Measurements from ENCODE around the gene CEP192.
"Not testable (repeated sequence)": the region's sequence is repeated elsewhere in the genome, so short reads cannot be mapped to it uniquely, and the experiment has no call there.

The CEP192 gene

DNA sequence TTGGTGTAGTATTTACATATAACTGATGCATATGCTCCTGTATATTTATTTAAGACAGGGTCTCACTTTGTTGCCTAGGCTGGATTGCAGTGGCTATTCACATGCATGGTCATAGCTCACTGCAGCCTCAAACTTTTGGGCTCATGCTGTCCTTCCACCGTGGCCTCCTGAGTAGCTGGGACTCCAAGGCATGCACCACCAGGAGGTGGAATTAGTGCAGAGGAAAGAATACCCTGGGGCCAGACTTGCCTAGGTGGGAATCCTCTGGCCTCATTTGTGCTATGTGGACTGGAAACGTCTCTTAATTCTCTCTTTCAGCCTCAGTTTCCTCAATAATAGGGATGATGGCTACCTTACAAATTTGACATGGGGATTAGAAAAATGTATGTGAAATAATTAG, 2.3 kb downstream of the CEP192 start:
- no peak for DNase-seq (ENCODE audit: low read depth)

DNA sequence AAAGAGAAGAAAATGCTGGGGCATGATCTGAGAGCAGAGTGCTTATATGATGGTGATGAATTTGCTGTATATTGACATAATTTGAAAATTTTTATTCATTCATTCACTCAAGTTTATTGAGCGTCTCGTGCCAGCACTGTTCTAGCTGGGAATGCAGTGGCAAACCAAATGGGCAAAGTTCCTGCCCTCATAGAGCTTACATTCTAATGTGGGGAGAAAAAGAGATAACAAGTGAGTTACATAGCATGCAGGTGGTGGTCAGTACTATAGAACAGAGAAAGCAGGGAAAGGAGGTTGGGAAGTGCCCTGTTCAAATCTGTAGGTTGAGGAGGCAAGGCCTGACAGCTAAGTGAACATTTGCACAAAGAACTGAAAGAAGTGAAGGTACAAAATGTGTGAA, 4.3 kb downstream of the CEP192 start:
- DNase-seq (ENCODE audit: low read depth) = no peak

DNA sequence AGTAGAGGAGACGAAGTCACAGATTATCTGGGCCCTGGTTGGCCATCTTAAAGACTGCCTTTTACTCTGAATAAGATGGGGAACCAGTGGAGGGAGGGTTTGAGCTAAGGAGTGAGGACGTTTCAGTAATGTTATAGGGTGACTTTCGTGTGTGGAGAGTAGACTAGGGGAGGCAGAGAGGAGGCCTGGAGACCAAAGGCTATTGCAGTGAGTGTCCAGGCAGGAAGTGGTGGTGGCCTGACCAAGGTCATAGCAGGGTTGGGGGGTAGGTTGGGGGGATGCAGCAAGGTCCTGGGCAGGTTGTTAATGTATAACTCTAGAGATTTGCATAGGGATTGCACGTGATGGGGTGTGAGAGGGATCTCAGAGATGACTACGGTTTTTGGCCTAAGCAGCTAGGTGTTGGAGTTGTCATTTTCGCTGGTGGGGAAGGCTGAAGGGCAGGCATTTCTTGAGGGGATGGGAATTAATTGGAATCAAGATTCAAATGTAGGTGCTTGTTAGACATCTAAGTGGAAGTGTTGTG, 4.9 kb downstream of the CEP192 start:
- DNase-seq (ENCODE audit: low read depth) = no peak

DNA sequence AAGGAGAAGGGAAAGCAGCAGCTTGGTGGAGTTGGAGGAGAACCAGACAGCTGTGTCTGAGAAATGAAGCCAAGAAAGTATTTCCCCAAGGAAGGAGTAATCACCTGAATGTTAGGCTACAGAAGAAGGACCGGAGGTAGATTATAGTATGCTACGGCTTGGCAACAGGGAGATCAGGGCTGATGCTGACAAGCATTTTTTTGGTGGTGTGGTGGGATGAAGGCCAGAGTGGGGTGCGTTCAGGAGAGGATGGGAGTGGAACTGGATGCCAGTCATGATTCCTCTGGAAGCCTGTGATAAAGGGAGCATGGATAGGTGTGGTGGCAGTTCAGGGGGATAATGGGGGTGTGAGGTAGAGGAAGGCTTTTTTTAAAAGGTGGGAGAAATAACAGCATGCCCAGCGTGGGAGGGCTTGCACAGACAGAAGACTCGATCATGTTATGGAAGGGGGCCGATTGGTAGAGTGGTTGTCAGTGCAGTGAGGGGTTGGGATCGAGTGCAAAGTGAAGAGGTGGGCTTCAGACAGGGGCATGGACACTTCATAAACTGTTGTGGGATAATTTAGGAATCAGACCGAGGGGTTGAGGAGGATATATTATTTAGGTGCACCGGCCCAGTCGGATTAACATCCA, 5.6 kb downstream of the CEP192 start:
- DNase-seq (ENCODE audit: low read depth) = no peak

DNA sequence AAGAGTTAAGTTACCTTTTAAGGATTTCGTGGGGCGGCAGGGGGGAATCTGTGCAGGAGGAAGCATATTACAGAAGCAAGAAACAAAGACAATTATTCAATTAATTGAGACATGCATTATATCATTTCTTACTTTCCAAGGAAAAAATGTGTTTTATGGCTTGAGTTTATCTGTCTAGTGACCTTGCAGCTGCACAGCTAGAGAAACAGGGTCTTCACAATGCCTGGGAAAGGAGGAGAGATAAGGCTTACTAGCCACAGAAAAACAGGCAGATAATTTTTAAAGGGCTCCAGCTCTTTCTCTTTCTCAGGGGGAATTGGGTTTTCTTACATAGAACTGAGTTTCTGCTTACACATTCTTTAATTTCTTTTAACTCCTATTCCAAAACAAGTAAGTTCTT, 6.2 kb downstream of the CEP192 start:
- not testable (repeated sequence) for DNase-seq (ENCODE audit: low read depth)

DNA sequence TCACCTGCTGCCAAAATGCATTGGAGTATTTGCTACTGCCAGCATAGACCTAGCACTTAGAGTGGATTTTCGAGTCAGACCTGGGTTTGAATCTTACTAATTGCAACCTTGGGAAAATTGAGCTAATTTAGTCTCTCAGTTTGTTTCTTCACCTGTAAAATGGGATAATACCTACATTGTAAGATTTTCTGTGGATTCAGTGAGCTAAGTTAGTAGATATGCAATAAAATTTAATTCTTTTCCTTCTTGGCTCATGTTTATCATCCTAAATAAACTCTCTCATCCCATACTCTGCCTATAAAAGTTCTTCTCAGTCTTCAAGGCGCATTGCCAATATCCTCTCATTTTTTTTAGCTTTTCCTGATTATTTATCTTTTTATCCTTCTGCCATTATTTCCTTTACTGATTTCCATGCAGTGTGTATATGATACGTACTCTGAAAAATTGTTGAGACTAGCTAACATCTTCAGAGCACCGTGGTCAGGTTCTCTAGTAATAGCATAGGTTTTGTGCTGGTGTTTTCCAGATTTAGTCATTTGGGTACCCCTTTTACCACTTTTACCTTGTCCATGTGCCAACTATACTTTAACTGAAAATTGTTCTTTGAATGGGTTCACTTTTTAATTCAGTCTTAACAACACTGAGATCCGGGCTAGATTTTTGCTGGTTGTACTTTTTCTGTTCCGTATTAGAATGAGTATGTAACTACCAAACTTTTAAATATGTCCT, 7.3 kb downstream of the CEP192 start:
- no peak for DNase-seq (ENCODE audit: low read depth)

DNA sequence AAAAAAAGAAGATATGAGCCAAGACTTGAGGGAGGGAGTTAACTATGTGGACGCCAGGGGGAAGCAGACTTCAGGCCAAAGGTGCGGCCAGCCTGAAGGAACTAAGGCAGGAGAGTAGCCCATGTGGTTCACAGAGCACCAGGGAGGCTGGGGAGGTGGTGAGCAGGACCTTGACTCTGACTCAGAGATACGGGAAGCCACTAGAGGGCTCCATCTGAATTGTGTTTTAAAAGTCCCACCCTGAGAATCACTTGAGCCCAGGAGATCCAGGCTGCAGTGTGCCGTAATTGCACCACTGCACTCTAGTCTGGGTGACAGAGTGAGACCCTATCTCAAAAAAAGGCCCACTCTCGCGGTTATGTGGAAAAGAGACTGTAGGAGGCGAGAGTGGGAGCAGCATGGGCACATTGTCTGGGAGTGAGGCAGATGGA, 12.3 kb downstream of the CEP192 start:
- peak; percentile 31 for DNase-seq (ENCODE audit: low read depth)

DNA sequence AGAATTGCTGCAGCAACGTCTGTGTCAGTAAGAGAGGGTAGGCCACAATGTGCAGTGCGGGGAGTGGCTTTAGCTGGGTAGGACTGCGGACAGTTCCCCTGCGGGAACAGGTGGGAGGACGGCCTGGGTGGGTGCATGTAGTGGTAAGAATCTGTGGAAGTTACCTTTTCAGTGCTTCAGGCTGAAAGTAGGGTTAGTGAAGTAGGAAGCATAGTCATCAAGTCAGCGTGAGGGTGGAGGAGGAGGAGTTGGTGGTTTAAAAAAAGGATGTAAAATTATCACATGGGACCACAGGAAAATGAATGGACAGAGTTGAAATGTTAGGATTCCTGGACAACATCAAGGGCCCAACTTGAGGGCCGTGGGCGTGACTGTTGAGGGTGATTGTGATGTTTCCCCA, 13.2 kb downstream of the CEP192 start:
- DNase-seq (ENCODE audit: low read depth) = no peak

DNA sequence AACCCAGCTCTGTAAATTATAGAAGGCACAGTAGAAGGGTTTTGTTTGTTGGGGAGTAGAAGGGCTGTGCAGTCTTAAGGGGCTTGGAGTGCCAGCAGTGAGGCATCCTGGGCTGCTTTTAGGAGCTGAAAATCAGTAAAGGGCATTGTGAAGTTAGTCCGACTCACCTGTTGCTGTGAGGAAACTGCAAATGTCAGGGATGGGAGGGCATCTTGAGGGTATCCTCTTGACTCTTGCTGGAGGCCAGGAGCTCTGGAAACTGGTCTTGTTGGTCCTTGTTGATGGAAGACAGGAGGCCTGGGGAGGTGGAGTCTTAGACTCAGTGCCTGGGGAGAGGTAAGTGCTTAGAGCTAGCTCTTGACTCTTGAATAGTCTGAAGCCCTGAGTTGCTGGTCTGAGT, 14.1 kb downstream of the CEP192 start:
- DNase-seq (ENCODE audit: low read depth) = no peak

DNA sequence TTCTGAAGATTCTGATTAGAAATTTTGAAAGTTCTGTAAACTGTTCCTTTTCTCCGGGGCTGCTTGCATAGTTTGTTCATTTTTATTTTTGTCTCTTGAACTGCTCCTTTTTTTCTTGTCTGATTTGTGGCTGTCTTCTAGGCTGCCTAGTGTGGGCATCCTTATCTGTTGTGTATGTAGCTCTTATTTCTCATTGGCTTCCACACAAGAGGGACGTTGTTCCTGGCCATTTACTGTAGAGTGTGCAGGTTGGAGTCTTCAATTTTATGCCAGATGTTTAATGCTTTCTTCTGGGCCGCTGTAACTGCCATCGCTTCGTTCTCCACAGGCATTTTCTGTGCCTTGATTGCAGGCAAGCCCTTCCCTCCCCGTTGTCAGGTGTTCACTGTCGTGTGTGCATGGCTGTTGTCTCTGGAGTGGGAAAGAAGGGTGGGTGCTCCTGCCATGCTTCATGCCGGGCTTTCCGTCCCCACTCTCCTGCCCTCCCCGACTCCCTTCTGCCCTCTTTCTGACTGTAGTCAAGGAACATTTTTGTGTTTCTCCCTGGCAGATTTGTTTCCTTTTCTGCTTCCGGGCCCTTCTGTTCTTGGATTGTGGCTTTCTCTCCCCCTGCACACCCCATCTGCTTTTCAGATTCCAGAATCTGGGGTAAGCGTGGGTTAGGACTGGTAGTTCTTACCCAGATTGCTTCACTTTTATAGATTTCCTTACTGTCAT, 15.5 kb downstream of the CEP192 start:
- DNase-seq (ENCODE audit: low read depth) = no peak

DNA sequence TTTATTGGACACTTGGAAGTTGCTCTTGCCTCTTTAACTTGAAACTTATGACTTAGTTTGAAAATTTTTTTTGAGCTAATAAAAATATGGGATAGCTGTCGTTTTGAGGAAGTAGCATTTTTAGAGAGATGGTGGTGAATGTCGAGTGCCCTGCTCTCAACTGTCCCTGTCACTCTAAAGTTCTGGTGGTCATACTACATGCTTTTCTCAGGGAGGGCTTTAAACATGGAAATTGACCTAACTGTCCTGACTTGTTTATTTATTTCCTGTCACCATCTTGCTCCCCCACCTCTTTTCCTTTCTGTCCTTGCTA, 16.0 kb downstream of the CEP192 start:
- DNase-seq (ENCODE audit: low read depth) = no peak

DNA sequence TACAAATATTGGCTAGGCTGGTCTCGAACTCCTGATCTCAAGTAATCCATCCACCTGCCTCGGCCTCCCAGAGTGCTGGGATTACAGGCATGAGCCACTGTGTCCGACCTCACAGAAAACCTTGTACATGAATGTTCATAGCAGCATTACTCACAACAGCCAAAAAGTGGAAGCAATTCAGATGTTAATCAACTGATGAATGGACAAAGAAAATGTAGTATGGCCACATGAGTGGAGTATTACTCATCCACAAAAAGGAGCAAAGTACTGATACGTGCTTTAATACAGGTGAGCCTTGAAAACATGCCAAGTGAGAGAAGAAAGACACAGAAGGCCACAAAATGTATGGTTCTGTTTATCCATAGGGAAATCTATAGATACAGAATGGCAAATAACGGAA, 20.6 kb downstream of the CEP192 start:
- DNase-seq (ENCODE audit: low read depth) = no peak

DNA sequence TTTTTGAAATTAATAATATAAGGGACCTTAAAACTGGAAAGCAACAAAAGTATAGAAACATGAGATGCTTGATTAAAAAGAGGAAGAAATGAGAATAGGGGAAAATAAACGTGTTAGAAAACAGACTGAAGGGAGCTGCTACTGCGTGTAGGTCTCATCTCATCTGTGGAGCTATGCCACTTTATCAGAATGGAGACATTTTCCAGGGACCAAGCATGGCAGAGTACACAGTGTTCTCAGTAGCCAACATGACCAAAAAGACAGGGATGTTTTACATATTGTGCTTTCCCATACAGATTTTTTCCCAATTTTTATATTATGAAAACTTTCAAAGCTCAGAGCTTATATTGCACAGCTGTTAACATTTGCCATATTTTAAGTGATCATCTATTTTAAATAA, 23.1 kb downstream of the CEP192 start:
- DNase-seq (ENCODE audit: low read depth) = no peak

DNA sequence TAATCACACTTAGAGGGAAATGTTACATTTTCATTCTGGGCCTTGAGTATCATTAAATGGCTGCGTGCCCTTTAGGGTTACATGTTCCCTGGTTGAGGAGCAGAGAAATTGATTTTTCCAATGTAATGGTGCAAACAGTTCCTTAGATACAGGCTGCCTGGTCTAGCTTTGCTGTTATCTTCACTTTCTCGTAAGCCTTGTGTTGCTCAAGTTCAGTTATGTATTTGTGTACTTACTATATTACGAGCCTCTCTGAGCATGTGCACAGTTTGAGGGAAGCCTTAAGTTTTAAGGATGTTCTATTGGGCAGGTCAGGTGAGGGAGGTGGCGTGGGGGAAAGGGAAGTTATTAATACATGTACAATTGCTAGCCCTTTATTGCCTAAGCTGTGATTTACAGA, 23.7 kb downstream of the CEP192 start:
- DNase-seq (ENCODE audit: low read depth) = no peak

DNA sequence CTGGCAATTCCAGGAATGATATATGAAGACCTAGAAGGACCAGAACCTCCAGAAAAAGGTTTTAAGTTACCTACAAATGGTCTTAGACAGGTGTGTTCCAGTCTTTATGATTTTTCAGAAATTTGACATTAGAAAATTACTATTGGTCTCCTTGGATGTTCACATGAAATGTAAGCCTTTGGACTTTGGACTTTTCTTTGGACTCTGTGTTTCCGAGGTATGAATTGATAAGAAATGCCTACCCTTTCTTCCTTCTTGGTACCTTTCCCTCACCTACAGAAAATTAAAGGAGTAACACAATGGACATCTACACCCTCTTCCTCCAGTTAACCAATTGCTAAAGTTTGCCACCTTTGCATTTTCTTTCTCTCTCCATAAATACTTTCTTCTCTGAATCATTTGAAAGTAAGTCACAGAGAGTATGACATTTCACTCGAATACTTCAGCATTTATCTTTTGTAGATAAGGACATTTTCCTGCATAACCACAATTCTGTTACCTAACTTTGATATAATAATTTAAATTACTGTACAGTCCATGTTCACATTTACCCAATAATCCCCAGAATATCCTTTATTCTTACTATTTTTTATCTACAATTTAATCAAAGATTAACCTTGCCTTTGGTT, 26.2 kb downstream of the CEP192 start:
- no peak for DNase-seq (ENCODE audit: low read depth)

DNA sequence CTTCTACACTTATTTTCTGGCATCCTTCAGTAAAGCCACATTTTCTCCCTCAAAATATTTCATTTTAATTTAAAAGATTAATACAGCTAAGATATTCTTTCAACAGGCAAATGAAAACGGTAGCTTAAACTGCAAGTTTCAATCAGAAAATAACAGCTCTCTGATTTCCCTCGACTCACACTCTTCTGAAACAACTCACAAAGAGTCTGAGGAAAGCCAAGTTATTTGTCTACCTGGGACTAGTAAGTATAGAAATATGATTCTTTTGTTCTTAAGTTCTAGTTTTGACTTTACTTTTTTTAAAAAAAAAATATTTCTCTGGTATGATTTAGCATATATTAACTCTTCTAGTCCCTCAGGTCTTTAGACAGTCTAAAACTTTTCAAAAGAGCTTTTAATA, 27.2 kb downstream of the CEP192 start:
- no peak for DNase-seq (ENCODE audit: low read depth)

DNA sequence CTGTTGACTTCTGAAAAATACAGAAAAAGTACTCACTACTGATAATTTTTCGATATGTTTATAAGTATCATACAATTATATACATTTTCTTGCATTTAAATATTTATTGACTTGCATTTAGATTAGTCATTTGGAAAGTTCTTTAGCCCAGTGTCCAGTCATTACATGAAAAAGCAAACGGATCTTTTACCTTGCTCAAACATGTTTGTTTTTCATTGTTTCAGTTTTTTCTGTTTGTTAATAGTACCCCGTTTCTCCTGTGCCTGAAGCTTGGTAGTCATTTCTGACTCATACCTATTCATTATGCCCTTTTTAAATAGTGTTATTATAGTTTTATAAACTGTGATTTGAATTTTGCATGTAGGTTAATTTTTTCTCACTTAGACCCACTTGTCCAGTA, 28.1 kb downstream of the CEP192 start:
- no peak for DNase-seq (ENCODE audit: low read depth)

DNA sequence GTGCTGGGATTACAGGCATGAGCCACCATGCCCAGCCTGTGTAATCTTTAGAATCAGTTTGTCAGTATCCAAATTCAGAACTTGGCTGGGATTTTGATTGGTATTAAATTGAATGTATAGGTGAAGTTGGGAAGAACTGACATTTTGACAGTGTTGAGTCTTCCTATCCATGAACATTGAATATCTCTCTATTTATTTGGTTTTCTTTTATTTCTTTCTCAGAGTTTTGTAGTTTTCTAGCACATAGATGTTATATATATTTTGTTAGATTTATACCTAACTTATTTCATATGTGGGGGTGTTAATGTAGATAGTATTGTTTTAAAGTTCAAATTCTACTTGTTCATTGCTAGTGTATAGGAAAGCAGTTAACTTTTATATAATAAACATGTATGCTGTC, 31.5 kb downstream of the CEP192 start:
- DNase-seq (ENCODE audit: low read depth) = no peak

DNA sequence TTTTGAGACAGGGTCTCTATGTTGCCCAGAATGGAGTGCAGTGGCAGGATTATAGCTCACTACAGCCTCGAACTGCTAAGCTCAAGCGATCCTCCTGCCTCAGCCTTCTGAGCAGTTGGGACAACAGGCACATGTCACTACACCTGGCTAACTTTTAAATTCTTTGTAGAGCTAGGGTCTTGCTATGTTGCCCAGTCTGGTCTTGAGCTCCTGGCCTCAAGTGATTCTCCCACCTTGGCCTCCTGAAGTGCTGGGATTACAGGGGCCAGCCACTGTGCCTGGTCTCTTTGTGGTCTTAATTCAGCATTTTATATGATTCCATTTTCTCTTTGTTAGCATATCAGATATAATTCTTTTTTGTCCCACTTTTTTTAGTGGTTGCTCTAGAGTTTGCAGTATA, 34.1 kb downstream of the CEP192 start:
- no peak for DNase-seq (ENCODE audit: low read depth)

DNA sequence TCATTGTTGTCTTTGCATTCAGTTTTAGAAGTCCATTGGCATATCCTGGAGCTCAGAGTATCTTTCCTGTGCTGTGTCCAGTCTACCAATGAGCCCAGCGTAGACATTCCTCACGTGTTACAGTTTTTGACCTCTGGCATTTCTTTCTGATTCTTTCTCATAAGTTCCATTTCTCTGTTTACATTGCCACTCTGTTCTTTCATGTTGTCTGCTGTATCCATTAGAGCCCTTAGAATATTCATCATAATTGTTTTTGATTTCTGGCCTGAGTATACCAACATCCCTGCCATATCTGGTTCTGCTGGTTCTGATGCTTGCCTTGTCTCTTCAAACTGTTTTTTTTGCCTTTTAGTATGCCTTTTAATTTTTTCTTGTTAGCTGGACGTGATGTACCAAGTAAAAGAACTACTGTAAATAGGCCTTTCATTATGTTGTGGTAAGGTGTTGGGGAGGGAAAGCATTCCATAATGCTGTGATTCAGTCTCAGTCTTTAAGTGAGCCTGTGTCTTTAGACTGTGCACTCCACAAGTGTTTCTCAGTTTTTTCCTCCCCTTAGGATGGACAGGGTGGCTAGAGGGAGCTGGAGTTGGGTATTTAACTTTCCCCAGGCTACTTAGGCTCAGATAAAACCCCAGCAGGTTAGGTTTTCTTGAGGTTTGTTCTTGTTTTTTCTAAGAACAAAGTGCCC, 35.6 kb downstream of the CEP192 start:
- DNase-seq (ENCODE audit: low read depth) = no peak

DNA sequence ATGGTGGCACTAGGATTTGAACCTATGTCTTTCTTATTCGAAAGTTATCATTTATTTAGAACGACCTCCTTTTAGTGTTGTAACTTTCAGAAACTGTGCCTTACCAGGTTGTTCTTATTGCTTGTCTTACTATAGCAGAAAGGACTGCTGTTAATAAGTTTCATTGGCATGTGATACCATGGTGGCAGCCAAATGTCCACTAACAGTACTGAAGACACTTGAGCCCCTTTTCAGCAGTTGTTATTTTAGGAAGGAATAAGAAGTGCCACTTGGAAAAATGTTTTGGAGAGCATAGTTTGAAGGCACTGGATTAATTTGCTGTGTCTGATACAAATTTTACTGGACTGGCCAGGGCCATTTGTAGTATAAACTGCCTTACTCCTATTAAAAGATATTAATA, 37.7 kb downstream of the CEP192 start:
- DNase-seq (ENCODE audit: low read depth) = no peak

DNA sequence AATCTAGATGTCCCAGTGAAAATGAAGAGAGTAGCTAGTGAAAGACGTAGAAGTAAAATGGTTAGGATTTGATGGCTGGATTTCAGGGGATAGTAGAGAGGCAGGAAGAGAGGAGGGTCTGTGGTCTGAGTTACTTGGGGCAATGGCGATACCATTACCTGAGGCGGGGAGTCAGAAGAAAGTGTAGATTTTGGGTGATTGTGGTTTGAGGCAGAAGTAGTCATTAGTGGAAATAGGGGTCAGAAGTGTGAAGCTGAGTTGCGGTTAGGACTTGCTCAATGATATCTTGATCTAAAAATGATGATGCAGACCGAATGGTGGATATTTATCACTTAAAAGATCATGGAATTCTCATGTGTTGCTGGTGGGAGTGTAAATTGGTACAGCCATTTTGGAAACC, 41.0 kb downstream of the CEP192 start:
- DNase-seq (ENCODE audit: low read depth) = no peak

All from non-pigmented ciliary epithelial cell (primary cell).